HG02973 (cell line): Measurements from ENCODE around the gene KCNK13.
"Not testable (repeated sequence)": the region's sequence is repeated elsewhere in the genome, so short reads cannot be mapped to it uniquely, and the experiment has no call there.

Experiments used
- ATAC-seq: cut with Tn5 transposase; IDR thresholded peaks from one replicate; pipeline ENCODE4 v1.9.1; 2021; ENCODE audit warnings: moderate library complexity; ENCODE audit not compliant: unreplicated experiment

KCNK13 gene

GRCh38 chr14:90191154-90191553 lies 129.4 kb downstream of the KCNK13 start:
- ATAC-seq: no peak

GRCh38 chr14:90191585-90191984 lies 129.8 kb downstream of the KCNK13 start:
- ATAC-seq: no peak

- ATAC-seq: no peak
These were observed 132.1 kb downstream of the KCNK13 start for GRCh38 chr14:90193925-90194324.

- ATAC-seq: no peak
These were observed 132.9 kb downstream of the KCNK13 start for GRCh38 chr14:90194706-90195105.

- no peak for ATAC-seq
These were observed 136.8 kb downstream of the KCNK13 start for GRCh38 chr14:90198541-90199060.

GRCh38 chr14:90200546-90200945 lies 138.8 kb downstream of the KCNK13 start:
- ATAC-seq: not testable (repeated sequence)

- ATAC-seq: no peak
These were observed 139.6 kb downstream of the KCNK13 start for GRCh38 chr14:90201344-90201743.

GRCh38 chr14:90204516-90204915 lies 142.7 kb downstream of the KCNK13 start:
- no peak for ATAC-seq

- ATAC-seq: no peak
These were observed 151.4 kb downstream of the KCNK13 start for GRCh38 chr14:90213099-90213748.

GRCh38 chr14:90228478-90228877 lies 166.7 kb downstream of the KCNK13 start:
- no peak for ATAC-seq

GRCh38 chr14:90229942-90230341 lies 168.1 kb downstream of the KCNK13 start:
- ATAC-seq: not testable (repeated sequence)
